ENCODE measurements around the gene RAB24.

Gene RAB24

GRCh38 chr5:177338251-177339106 lies 35.0 kb upstream of the RAB24 start:
- peaks cover 31 to 35% of the 10 kb centered on the region in 2 donors for H3K4me1 Mint-ChIP-seq (ENCODE audit: low read depth in 2 of 2)
- peak overlapping the region; percentile 40 to 41 for H3K4me3 Mint-ChIP-seq
- no peak for ATAC-seq (replicated peaks)
- H3K9me3 Mint-ChIP-seq, result no peaks in the 10 kb centered on the region
- peaks cover 65% of the 10 kb centered on the region for H3K36me3 Mint-ChIP-seq (ENCODE audit: insufficient read depth)
- H3K27ac Mint-ChIP-seq, result peak overlapping the region; percentile 9 to 91
- DNase-seq, result no peak
- no peaks in the 10 kb centered on the region for H3K27me3 Mint-ChIP-seq

DNA sequence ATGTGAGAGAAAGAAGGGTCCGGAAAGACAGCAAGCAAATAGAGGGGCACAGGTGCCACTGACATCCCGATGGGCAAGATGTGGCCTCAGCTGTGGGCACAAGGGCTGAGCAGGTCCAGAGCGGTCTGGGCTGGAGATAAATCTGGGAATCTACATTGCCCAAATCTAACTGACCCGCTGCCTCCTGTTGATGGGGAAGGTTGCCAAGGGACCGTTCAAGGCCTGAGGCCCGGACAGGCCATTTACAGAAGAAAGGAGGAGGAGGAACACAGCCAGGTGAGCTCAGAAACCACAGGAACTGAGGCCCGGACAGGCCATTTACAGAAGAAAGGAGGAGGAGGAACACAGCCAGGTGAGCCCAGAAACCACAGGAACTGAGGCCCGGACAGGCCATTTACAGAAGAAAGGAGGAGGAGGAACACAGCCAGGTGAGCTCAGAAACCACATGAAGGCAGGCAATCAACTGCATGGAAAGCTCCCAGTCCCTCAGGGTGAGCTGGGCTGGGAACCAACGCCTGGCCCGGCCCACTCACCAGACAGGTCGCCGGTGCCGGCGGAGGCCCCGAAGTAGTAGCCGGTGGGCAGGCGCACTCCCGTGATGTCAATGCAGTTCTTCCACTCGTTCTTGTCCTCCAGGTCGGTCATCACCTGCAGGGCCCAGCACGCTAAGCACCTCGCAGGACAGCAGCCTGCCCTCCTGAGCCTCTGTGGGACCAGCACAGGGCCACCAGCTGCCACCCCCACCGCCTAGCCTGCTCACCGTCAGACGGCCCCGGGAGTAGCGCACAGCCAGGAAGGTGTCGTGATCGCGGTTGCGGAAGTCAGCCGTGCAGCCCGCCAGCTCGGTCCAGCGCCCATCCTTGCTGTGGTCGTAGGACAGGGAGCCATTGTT lies 33.3 kb upstream of the RAB24 start:
- Mint-ChIP-seq H3K4me1 (ENCODE audit: low read depth in 2 of 2) (peaks cover 31 to 37% of the 10 kb centered on the region in 2 donors), H3K36me3 (ENCODE audit: insufficient read depth) (peaks cover 64% of the 10 kb centered on the region), H3K9me3 (no peaks in the 10 kb centered on the region), H3K4me3 (no peak overlapping the region), H3K27ac (peak overlapping the region; percentile 62 to 82), H3K27me3 (no peaks in the 10 kb centered on the region)
- ATAC-seq (replicated peaks), result no peak
- DNase-seq, result no peak

GRCh38 chr5:177336112-177336511 lies 32.6 kb upstream of the RAB24 start:
- H3K4me1 Mint-ChIP-seq (ENCODE audit: low read depth in 2 of 2), result peaks cover 38 to 41% of the 10 kb centered on the region in 2 donors
- DNase-seq (no peak), ATAC-seq (replicated peaks) (peak; percentile 41)
- no peak overlapping the region for H3K4me3 Mint-ChIP-seq
- H3K36me3 Mint-ChIP-seq (ENCODE audit: insufficient read depth), result peaks cover 63% of the 10 kb centered on the region
- no peaks in the 10 kb centered on the region for H3K27me3 Mint-ChIP-seq
- H3K9me3 Mint-ChIP-seq, result no peaks in the 10 kb centered on the region
- H3K27ac Mint-ChIP-seq, result peak overlapping the region; percentile 62 to 82

DNA sequence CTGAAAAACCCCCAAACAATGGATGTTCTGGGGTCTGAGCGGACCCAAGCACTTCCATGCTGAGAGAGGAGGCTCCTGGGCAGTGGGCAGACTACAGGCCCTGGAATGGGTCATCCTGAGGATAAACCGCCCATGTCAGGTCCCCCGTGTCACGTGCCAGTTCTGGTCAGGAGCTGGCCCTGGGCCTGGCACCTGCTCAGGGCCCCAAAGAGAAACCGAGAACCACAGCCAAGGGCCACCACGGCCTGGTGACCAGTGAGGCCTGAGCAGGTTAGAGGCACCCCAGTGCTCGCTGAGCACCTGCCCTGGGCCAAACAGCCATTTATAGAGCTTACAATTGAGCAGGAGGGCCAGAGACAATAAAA lies 32.2 kb upstream of the RAB24 start:
- Mint-ChIP-seq H3K9me3 (no peaks in the 10 kb centered on the region), H3K4me1 (ENCODE audit: low read depth in 2 of 2) (peaks cover 41 to 44% of the 10 kb centered on the region in 2 donors), H3K36me3 (ENCODE audit: insufficient read depth) (peaks cover 64% of the 10 kb centered on the region), H3K27me3 (no peaks in the 10 kb centered on the region), H3K27ac (peak overlapping the region in 1 of 2 donors; percentile 82), H3K4me3 (peak overlapping the region in 1 of 2 donors; percentile 17)
- DNase-seq (no peak), ATAC-seq (replicated peaks) (no peak)

GRCh38 chr5:177334781-177335700 lies 31.5 kb upstream of the RAB24 start:
- H3K27me3 Mint-ChIP-seq, result no peaks in the 10 kb centered on the region
- H3K4me1 Mint-ChIP-seq (ENCODE audit: low read depth in 2 of 2), result peaks cover 42 to 47% of the 10 kb centered on the region in 2 donors
- ATAC-seq (replicated peaks), result no peak
- DNase-seq, result no peak
- no peaks in the 10 kb centered on the region for H3K9me3 Mint-ChIP-seq
- peaks cover 70% of the 10 kb centered on the region for H3K36me3 Mint-ChIP-seq (ENCODE audit: insufficient read depth)
- H3K4me3 Mint-ChIP-seq, result no peak overlapping the region
- peak overlapping the region in 1 of 2 donors; percentile 6 for H3K27ac Mint-ChIP-seq

DNA sequence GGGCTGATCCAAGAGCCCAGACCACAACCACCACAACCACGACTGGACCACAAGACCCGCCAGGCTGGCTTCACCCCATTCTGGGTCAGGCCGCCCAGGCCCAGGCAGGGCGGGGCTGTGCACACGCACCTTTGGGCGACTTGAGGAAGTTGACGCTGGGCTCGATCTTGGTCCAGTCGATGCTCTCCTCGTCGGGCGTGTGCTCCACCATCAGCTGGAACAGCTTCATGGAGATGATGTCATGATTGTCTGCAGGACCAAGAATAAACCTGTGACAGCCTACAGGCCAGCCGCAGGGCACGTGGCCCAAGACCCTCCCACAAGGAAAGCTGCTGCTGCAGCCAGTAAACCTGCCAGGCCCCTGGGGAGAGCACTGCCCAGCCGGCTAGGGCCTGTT lies 30.6 kb upstream of the RAB24 start:
- ATAC-seq (replicated peaks), result no peak
- peaks cover 64% of the 10 kb centered on the region for H3K36me3 Mint-ChIP-seq (ENCODE audit: insufficient read depth)
- peaks cover 33 to 39% of the 10 kb centered on the region in 2 donors for H3K4me1 Mint-ChIP-seq (ENCODE audit: low read depth in 2 of 2)
- DNase-seq, result no peak
- H3K4me3 Mint-ChIP-seq, result no peak overlapping the region
- no peaks in the 10 kb centered on the region for H3K27me3 Mint-ChIP-seq
- no peaks in the 10 kb centered on the region for H3K9me3 Mint-ChIP-seq
- H3K27ac Mint-ChIP-seq, result peak overlapping the region in 1 of 2 donors; percentile 41

DNA sequence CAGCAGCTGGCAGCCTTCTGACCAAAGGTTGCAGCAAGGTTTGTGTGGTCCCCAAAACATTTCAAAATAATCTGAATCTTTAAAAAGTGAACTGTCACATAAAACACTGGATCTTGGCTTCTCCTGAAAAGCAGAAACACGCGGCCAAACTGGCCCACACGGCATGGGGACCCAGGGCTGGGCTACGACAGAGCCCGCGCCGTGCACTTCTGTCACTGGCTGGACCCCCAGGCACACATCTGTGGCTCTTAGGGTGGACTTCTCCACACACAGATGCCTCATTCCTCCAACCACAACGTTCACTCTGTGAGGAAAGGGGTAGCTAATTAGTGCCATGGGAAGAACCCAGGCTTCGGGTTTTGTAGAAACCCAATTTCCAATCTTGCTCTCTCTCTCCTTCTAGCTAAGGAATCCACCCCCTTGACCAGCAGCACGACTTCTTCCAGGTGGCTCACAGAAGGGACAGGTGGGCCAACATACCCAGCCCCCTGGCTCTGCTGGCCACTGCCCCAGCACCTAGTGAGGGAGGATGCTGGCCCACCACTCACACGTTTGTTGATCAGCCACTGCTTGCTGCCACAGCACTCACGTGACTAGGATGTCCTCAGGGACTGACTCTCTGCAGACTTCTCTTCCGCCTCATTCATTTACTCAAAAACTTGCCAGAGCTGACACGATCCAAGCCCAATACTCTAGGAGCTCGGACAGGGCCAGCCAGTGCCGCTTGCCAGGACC lies 30.1 kb upstream of the RAB24 start:
- DNase-seq (no peak), ATAC-seq (replicated peaks) (no peak)
- peak overlapping the region in 1 of 2 donors; percentile 41 for H3K27ac Mint-ChIP-seq
- H3K27me3 Mint-ChIP-seq, result no peaks in the 10 kb centered on the region
- no peak overlapping the region for H3K4me3 Mint-ChIP-seq
- peaks cover 60% of the 10 kb centered on the region for H3K36me3 Mint-ChIP-seq (ENCODE audit: insufficient read depth)
- peaks cover 27 to 34% of the 10 kb centered on the region in 2 donors for H3K4me1 Mint-ChIP-seq (ENCODE audit: low read depth in 2 of 2)
- no peaks in the 10 kb centered on the region for H3K9me3 Mint-ChIP-seq

DNA sequence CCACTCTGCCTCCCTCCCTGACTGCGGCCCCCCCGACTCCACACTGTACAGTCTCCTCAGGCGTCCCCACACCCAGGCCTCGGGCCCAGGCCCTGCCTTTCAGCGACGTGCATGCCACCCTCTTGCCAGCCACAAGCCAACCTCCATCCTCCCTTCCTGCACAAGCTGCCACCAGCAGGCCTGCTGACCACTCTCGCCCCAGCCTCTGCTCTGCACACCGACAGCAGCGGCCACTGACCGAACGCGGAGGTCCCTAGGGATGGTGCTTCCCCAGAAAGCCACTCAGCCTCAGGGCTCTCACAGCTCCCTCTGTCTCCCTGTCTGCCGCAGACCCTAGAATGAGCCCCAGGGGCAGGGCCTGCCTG lies 29.4 kb upstream of the RAB24 start:
- no peak overlapping the region for H3K27ac Mint-ChIP-seq

GRCh38 chr5:177332031-177332895 lies 28.7 kb upstream of the RAB24 start:
- ATAC-seq (replicated peaks), result no peak
- peaks cover 60% of the 10 kb centered on the region for H3K36me3 Mint-ChIP-seq (ENCODE audit: insufficient read depth)
- H3K4me1 Mint-ChIP-seq (ENCODE audit: low read depth in 2 of 2), result peaks cover 31 to 41% of the 10 kb centered on the region in 2 donors
- no peak overlapping the region for H3K4me3 Mint-ChIP-seq
- DNase-seq, result no peak
- no peaks in the 10 kb centered on the region for H3K9me3 Mint-ChIP-seq
- H3K27ac Mint-ChIP-seq, result peak overlapping the region; percentile 73 to 90
- no peaks in the 10 kb centered on the region for H3K27me3 Mint-ChIP-seq

More for the DNA sequence above, 29.4 kb upstream of the RAB24 start:
- Mint-ChIP-seq H3K4me3 (no peak overlapping the region), H3K4me1 (ENCODE audit: low read depth in 2 of 2) (peaks cover 27 to 39% of the 10 kb centered on the region in 2 donors), H3K9me3 (no peaks in the 10 kb centered on the region), H3K27me3 (no peaks in the 10 kb centered on the region), H3K36me3 (ENCODE audit: insufficient read depth) (peaks cover 62% of the 10 kb centered on the region)
- ATAC-seq (replicated peaks) (no peak), DNase-seq (no peak)

GRCh38 chr5:177330991-177331842 lies 27.7 kb upstream of the RAB24 start:
- Mint-ChIP-seq H3K27ac (peak overlapping the region; percentile 73 to 90), H3K4me3 (peak overlapping the region; percentile 7 to 31), H3K27me3 (no peaks in the 10 kb centered on the region), H3K9me3 (no peaks in the 10 kb centered on the region), H3K4me1 (ENCODE audit: low read depth in 2 of 2) (peaks cover 27 to 36% of the 10 kb centered on the region in 2 donors), H3K36me3 (ENCODE audit: insufficient read depth) (peaks cover 57% of the 10 kb centered on the region)
- ATAC-seq (replicated peaks) (peak; percentile 19), DNase-seq (no peak)

- Mint-ChIP-seq H3K4me3 (no peak overlapping the region), H3K4me1 (ENCODE audit: low read depth in 2 of 2) (peaks cover 22 to 36% of the 10 kb centered on the region in 2 donors), H3K27ac (peak overlapping the region in 1 of 2 donors; percentile 90), H3K27me3 (no peaks in the 10 kb centered on the region), H3K9me3 (no peaks in the 10 kb centered on the region), H3K36me3 (ENCODE audit: insufficient read depth) (peaks cover 46% of the 10 kb centered on the region)
- ATAC-seq (replicated peaks) (no peak), DNase-seq (no peak)
These were observed 26.4 kb upstream of the RAB24 start for GRCh38 chr5:177329883-177330282.

All from effector memory CD8-positive, alpha-beta T cell (primary cell).